Psoas muscle (tissue), 8 donors: Measurements from ENCODE around the gene ARFRP1. TPM values are rescaled to one million over a fixed set of nuclear protein-coding genes. Genes with fewer than 3 reads are reported as not detected.

Experiments
- ATAC-seq, 4 donors: fragments of 200-7000 bp; cut with Tn5 transposase; one replicate each; pipeline ENCODE4 v1.9.1; 2020; ENCODE audit warnings: moderate library complexity in 3 of 4, mild to moderate bottlenecking in 2 of 4
- DNase-seq, 2 donors: peaks; one replicate each; pipeline ENCODE4 v3.0.0-alpha.2; 2020
- H3K27ac ChIP-seq: fragments of 200-600 bp; one replicate; pipeline ENCODE4 v1.8.0; 2022
- H3K27me3 ChIP-seq, 3 donors: fragments of 200-600 bp in 1 of 3; one replicate each; pipeline versions ENCODE4 v1.6.1 to v1.8.0; 2013 to 2022; ENCODE audit warnings: low read length in 2 of 3, mild to moderate bottlenecking in 2 of 3, moderate library complexity in 1 of 3; ENCODE audit not compliant: insufficient read depth in 3 of 3
- H3K36me3 ChIP-seq, 2 donors: fragments of 200-600 bp in 1 of 2; one replicate each; pipeline versions ENCODE4 v1.6.1 to v1.8.0; 2013 to 2022; ENCODE audit warnings: low read depth in 1 of 2, mild to moderate bottlenecking in 1 of 2, moderate library complexity in 1 of 2; ENCODE audit not compliant: insufficient read depth in 1 of 2
- H3K4me1 ChIP-seq: fragments of 200-600 bp; one replicate; pipeline ENCODE4 v1.8.0; 2022
- H3K4me3 ChIP-seq: fragments of 200-600 bp; one replicate; pipeline ENCODE4 v1.8.0; 2022; ENCODE audit warnings: mild to moderate bottlenecking
- H3K9me3 ChIP-seq: fragments of 200-600 bp; one replicate; pipeline ENCODE4 v1.8.0; 2022
- CTCF ChIP-seq: fragments of 200-600 bp; IDR thresholded peaks from one replicate; pipeline ENCODE4 v1.8.0; 2022; ENCODE audit warnings: antibody characterized with exemption
- WGBS, 3 donors: extraction: QIAGEN DNeasy Blood & Tissue Kit; methylation state at CpG; one replicate each; pipeline versions ENCODE4 v1.1.6 to v1.1.7; 2013; 5-methylcytosine and 5-hydroxymethylcytosine counted together
- intact Hi-C, 2 donors: fragments of 100-400 bp; cut with DNase I; formaldehyde crosslinking; loops; one replicate each; pipeline versions ENCODE4 v1.11.0 to v1.14.2; 2022
- long read RNA-seq, 2 donors: library from polyadenylated mRNA; unstranded; transcript quantifications; one replicate each; pipeline ENCODE4 v2.0.0, GENCODE V29; 2021
- polyA plus RNA-seq, 3 donors: library from polyadenylated mRNA; stranded (reverse); fragments of 200-250 nt; gene quantifications; one replicate each; pipeline ENCODE4 v1.2.3, GENCODE V29; 2013
- total RNA-seq, 4 donors: library from RNA; stranded (reverse); fragmentation: NEBNext Ultra II Directional in 2 of 4; extraction: Animal tissue kit (Norgen Biotek cat#: 25700) in 2 of 4; gene quantifications; one replicate each; pipeline versions ENCODE4 v1.2.1 to v1.2.4, GENCODE V29; 2021 to 2023
- donor health status: healthy with polysubstance abuse.
- donor health status: DM: no; HTN: no; CAD: no; lungs with moderate emphysema.
- donor health status: Bipolar disorder and iron deficiency.
- donor health status: healthy.
- donor health status: DM: yes; HTN: yes; CAD: no.
- donor health status: DM: no; HTN: no; CAD: no.
- donor health status: DM: no; HTN: no; CAD: no.
- donor health status: DM: yes; HTN: yes; CAD: no.

ARFRP1 gene
- total RNA-seq (10 to 100 TPM; 22.9 to 38.9 (median 32.6) TPM), polyA plus RNA-seq (10 to 100 TPM; 31.7 to 74.0 (median 32.4) TPM)
- long read RNA-seq, donor 1, transcript ARFRP1-214 (8 exons, 2,559 nt), result major isoform, 7 of 39 reads
- long read RNA-seq, donor 1, partial matches to known transcripts, result 2 of 39 reads
- long read RNA-seq, donor 1, other reads (novel, unspliced or antisense), result 29 of 39 reads
- long read RNA-seq, donor 2, transcript ARFRP1-214 (8 exons, 2,559 nt), result major isoform, 10 of 80 reads
- long read RNA-seq, donor 2, transcript ARFRP1-212 (8 exons, 1,623 nt), result minor isoform, 6 of 80 reads
- long read RNA-seq, donor 2, partial matches to known transcripts, result 8 of 80 reads
- long read RNA-seq, donor 2, other reads (novel, unspliced or antisense), result 47 of 80 reads

- DNase-seq (peak; percentile 93 to 95), ATAC-seq (peak; percentile 96 to 98 (median 96))
- no peaks in the 10 kb centered on the region for H3K9me3 ChIP-seq
- H3K27me3 ChIP-seq, result no peaks in the 10 kb centered on the region
- peak within 1 kb of the TSS; percentile 92 for H3K27ac ChIP-seq
- intact Hi-C loops, result loop anchor here in 1 of 2 donors (2.0 kb wide), 2 partner anchors 31 to 49 kb away; partner anchors contain the start of genes RTEL1 and SLC2A4RG
- 0 to 1% (median 0%) methylated on average over 51 to 98 of the region's 98 CpGs for WGBS, 3 donors
- H3K4me3 ChIP-seq, result peak within 1 kb of the TSS; percentile 97
- H3K4me1 ChIP-seq, result peaks cover 16% of the 10 kb centered on the region
- TF ChIP-seq CTCF, result no peak
- H3K36me3 ChIP-seq, result peaks cover 3 to 69% of the 10 kb centered on the region in 2 donors
Measured at GRCh38 chr20:63707558-63708300, at the start of gene ARFRP1, which contains the start of gene ZGPAT. Gene ARFRP1 (minus strand): TSS chr20:63707976. CDS start chr20:63707091, 885 bp downstream. Gene ZGPAT (plus strand): TSS chr20:63708039. CDS start chr20:63708581, 542 bp downstream.

- Histone ChIP-seq H3K9me3 (no peaks in the 10 kb centered on the region), H3K36me3 (no peaks in the 10 kb centered on the region), H3K27me3 (no peaks in the 10 kb centered on the region), H3K4me3 (no peak overlapping the region), H3K27ac (no peak overlapping the region), H3K4me1 (no peaks in the 10 kb centered on the region)
- ATAC-seq (no peak), DNase-seq (no peak)
- TF ChIP-seq CTCF, result no peak
- WGBS, 3 donors, result 65 to 71% (median 68%) methylated on average over 8 of the region's 8 CpGs
- intact Hi-C loops, result no loop called here
Measured at GRCh38 chr20:63756648-63756991, 48.8 kb upstream of the ARFRP1 start.

- H3K36me3 ChIP-seq, result no peaks in the 10 kb centered on the region
- ATAC-seq, result no peak
- 74 to 78% (median 76%) methylated on average over 18 of the region's 18 CpGs for WGBS, 3 donors
- no peaks in the 10 kb centered on the region for H3K27me3 ChIP-seq
- no peak overlapping the region for H3K27ac ChIP-seq
- intact Hi-C loops, result no loop called here
- TF ChIP-seq CTCF, result no peak
- no peaks in the 10 kb centered on the region for H3K4me1 ChIP-seq
- no peaks in the 10 kb centered on the region for H3K9me3 ChIP-seq
- H3K4me3 ChIP-seq, result no peak overlapping the region
- no peak for DNase-seq
Measured at GRCh38 chr20:63755933-63756647, 48.3 kb upstream of the ARFRP1 start.

- no peak for TF ChIP-seq CTCF
- Histone ChIP-seq H3K27ac (no peak overlapping the region), H3K27me3 (no peaks in the 10 kb centered on the region), H3K36me3 (no peaks in the 10 kb centered on the region), H3K4me1 (no peaks in the 10 kb centered on the region), H3K4me3 (no peak overlapping the region), H3K9me3 (no peaks in the 10 kb centered on the region)
- ATAC-seq, result no peak
- intact Hi-C loops, result no loop called here
- peak in 1 of 2 donors; percentile 44 for DNase-seq
- 54 to 68% (median 61%) methylated on average over 16 of the region's 16 CpGs for WGBS, 3 donors
Measured at GRCh38 chr20:63754008-63754407, 46.2 kb upstream of the ARFRP1 start.
